NCI-H748 (cell line): ENCODE results near the gene MYOZ2.
A peak's percentile ranks its signal among the peaks of the same experiment; 100 is the strongest.
"Not testable (repeated sequence)": the region's sequence is repeated elsewhere in the genome, so short reads cannot be mapped to it uniquely, and the experiment has no call there.

Experiments
- DNase-seq: peaks from one replicate; lab custom pipeline; 2025; ENCODE audit not compliant: unreplicated experiment; lab: John Stamatoyannopoulos, UW

MYOZ2 gene

GRCh38 chr4:119125931-119126330, 9.7 kb upstream of the MYOZ2 start:
- no peak for DNase-seq

DNA sequence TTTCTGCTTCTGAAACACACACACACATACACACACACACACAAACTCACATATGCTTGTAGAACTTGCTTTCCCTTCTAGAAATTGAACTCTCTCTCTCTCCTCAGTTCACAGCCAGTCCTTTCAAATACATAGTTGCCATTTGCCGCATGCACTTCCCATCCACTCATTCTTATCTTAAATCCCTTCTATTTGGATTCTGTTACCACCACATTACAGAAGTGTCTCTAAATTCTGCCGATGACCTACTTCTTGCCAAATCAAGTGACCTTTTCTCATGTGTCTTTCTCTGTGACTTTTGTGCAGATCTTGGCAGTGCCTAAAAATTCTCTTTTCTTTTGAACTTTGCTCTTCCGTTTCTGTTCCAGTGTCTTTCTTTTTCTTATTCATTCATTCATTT, 7.5 kb upstream of the MYOZ2 start:
- no peak for DNase-seq

GRCh38 chr4:119130365-119131065, 5.1 kb upstream of the MYOZ2 start:
- DNase-seq, result peak; percentile 32

DNA sequence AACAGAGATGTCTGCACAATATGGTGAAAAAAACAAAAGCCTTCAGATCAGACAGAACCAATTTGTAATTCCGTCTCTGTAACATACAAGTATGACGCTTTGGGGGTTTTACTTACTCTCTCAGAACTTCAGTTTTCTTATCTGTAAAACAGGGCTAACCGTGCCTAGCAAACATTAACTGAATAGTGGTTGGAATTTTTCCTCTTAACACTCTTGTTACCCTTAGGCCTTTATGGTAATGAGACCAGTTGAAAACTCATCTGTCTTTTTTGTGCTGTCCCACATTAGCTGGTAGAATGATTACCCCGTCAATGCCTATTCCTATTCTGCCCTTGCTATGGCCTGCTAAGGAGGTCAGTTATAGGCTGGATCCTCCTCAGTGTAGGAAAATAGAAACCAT, 4.5 kb upstream of the MYOZ2 start:
- no peak for DNase-seq

- no peak for DNase-seq
These were observed 3.3 kb upstream of the MYOZ2 start for GRCh38 chr4:119132306-119132705.

GRCh38 chr4:119136546-119136945, 914 bp downstream of the MYOZ2 start:
- no peak for DNase-seq

GRCh38 chr4:119138046-119138445, 2.4 kb downstream of the MYOZ2 start:
- DNase-seq, result no peak

- DNase-seq, result no peak
These were observed 3.7 kb downstream of the MYOZ2 start for GRCh38 chr4:119139311-119139710.

GRCh38 chr4:119139822-119140252, 4.2 kb downstream of the MYOZ2 start:
- DNase-seq, result no peak

DNA sequence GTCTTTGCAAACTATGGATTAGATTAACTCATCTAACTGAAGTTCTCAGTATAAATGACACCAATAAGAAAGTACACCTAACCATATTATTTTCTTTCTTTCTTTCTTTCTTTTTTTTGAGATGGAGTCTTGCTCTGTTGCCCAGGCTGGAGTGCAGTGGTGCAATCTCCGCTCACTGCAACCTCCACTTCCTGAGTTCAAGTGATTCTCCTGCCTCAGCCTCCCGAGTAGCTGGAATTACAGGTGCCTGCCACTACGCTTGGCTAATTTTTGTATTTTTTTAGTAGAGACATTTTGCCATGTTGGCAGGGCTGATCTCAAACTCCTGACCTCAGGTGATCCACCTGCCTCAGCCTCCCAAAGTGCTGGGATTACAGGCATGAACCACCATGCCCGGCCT, 5.7 kb downstream of the MYOZ2 start:
- DNase-seq, result not testable (repeated sequence)

DNA sequence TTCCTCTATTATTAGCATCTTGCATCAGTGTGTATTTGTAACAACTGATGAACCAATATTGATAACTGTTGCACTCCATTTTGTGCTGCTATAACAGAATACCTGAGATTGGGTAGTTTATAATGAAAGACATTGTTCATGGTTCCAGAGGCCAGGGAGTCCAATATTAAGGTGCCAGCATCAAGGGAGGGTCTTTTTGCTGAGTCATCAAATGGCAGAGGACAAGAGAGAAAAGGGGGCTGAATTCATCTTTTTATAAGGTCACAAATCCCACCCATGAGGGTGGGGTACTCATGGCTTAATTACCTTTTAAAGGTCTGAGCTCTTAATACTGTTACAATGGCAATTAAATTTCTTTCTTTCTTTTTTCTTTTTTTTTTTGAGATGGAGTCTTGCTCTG, 7.2 kb downstream of the MYOZ2 start:
- DNase-seq, result no peak

DNA sequence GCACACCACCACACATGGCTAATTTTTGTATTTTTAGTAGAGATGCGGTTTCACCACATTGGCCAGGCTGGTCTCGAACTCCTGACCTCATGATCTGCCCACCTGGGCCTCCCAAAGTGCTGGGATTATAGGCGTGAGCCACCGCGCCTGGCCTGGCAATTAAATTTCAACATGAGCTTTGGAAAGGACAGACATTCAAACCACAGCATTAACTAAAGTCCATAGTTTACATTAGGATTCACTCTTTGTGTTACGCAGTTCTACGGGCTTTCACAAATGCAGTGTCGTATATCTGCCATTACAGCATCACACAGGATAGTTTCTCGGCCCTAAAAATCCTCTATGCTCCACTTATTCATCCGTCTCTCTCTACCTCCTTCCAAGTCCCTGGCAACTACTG, 7.7 kb downstream of the MYOZ2 start:
- not testable (repeated sequence) for DNase-seq

GRCh38 chr4:119149110-119149509, 13.5 kb downstream of the MYOZ2 start:
- DNase-seq, result no peak

- no peak for DNase-seq
These were observed 15.5 kb downstream of the MYOZ2 start for GRCh38 chr4:119151161-119151560.

DNA sequence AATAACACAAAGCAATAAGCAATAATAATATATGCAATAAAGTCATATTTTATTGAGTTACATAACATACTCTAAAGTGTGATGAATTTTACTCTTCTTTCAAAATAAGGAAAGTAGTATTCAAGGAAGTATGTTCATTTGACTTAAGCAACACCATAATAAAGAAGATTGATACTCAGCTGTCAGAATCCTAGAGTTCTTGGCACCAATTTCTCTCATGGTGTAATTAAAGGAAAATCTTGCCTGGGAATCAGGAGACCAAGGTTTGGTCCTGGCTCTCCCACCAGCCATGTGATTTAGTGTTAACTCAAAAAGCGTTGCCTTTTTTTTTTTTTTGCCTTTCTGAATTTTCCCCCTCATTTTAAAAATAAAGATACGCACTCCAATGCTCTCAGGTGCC, 17.1 kb downstream of the MYOZ2 start:
- no peak for DNase-seq

GRCh38 chr4:119162174-119162573, 26.5 kb downstream of the MYOZ2 start:
- DNase-seq, result no peak

- peak; percentile 0 for DNase-seq
These were observed 30.1 kb downstream of the MYOZ2 start for GRCh38 chr4:119165767-119166166.

DNA sequence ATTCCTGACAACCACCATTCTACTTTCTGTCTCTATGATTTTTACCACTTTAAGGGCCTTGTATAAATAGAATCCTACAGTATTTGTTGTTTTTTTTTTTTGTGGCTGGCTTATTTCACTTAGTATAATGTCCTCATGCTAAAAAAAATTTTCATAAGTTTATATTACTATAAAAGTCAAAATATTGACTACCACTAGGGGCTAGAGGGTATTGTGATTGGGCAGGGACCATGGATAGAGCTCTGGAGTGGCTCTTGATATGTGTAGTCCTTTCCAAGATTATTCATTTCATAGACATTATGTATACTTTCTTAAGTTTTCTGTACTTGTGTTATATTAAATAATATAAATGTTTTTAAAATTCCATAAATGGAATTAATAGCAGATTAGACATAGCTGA, 34.6 kb downstream of the MYOZ2 start:
- no peak for DNase-seq

- DNase-seq, result no peak
These were observed 36.6 kb downstream of the MYOZ2 start for GRCh38 chr4:119172223-119172622.

- DNase-seq, result not testable (repeated sequence)
These were observed 38.2 kb downstream of the MYOZ2 start for GRCh38 chr4:119173729-119174361.

- DNase-seq, result no peak
These were observed 43.4 kb downstream of the MYOZ2 start for GRCh38 chr4:119179011-119179410.

DNA sequence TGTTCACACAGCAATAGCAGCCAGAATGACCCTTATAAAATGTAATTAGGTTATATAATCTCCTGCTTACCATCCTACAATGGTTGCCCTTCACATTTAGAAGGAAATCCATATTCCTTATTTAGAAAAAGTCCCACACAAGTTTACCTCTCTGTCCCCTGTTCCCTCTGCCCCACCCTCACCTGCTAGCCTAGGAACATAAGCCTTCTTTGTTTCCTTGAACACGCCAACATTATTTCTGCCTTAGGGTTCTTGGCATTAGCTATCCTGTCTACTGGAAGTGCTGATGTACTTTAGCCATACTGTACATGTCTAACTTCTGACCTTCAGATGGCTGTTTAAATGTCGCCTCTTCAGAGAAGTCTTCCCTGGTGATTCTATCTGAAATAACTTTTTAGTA, 48.5 kb downstream of the MYOZ2 start:
- no peak for DNase-seq

DNA sequence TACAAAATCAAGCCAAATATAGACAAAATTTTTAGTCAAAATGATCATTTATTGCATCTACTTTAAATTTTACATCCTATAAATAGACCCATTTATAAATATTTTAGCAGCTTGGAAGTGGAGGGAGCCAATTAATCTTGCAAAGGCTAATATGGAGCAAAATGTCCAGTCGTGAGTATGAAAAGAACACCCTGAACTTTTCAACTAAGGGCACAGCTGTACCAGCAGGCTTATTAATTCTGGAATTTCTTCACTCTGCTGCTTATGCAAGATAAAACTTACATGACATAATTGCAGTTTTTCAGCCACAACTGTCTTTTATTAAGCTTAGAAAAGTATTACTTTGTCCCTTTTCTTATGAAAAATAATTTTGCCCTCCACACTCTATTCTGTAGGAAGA, 54.0 kb downstream of the MYOZ2 start:
- no peak for DNase-seq
